IMR-90 (cell line): ENCODE results near the gene PIM3. TPM values are rescaled to one million over a fixed set of nuclear protein-coding genes. Genes with fewer than 3 reads are reported as not detected.

Experiments
- ATAC-seq: fragments of 200-7000 bp; cut with Tn5 transposase; 2 replicates; pipeline ENCODE4 v1.9.1; 2020; ENCODE audit warnings: low read depth, mild to moderate bottlenecking, moderate library complexity
- BruUV-seq: library from RNA; stranded (reverse); fragments of 400-500 nt; replicated peaks from 2 replicates; lab custom pipeline; 2021; lab: Mats Ljungman, UMichigan
- CTCF ChIA-PET: fragments of 300-600 bp; formaldehyde crosslinking; extraction: SDS; loops from one replicate; lab custom pipeline; 2021; ENCODE audit warnings: antibody characterized with exemption; lab: Yijun Ruan, JAX
- POLR2A ChIA-PET: fragments of 300-600 bp; sonication (Branson Sonifier 250); formaldehyde crosslinking; loops from one replicate; lab custom pipeline; 2022; ENCODE audit warnings: antibody characterized with exemption; ENCODE audit not compliant: unreplicated experiment; lab: Charles Lee
- DNase-seq: peaks from one replicate; pipeline ENCODE4 v3.0.0; 2013
- H2AFZ ChIP-seq: replicated peaks from 2 replicates; pipeline ENCODE3; 2013; ENCODE audit warnings: low read length, mild to moderate bottlenecking; ENCODE audit not compliant: poor library complexity
- H2AK5ac ChIP-seq: 2 replicates; pipeline ENCODE4 v1.6.1; 2013; ENCODE audit warnings: low read depth, low read length, inconsistent platforms
- H2AK9ac ChIP-seq: replicated peaks from 2 replicates; pipeline ENCODE3; 2013; ENCODE audit warnings: mild to moderate bottlenecking, low read depth, low read length, moderate library complexity; ENCODE audit not compliant: poor library complexity
- H2BK120ac ChIP-seq: 2 replicates; pipeline ENCODE4 v1.6.1; 2013; ENCODE audit warnings: low read depth, low read length, inconsistent platforms
- H2BK15ac ChIP-seq: 3 replicates; pipeline ENCODE4 v1.6.1; 2013; ENCODE audit warnings: low read depth, low read length, inconsistent platforms
- H2BK20ac ChIP-seq: 2 replicates; pipeline ENCODE4 v1.6.1; 2013; ENCODE audit warnings: low read depth, mild to moderate bottlenecking, inconsistent platforms, low read length, moderate library complexity
- H2BK5ac ChIP-seq: 2 replicates; pipeline ENCODE4 v1.6.1; 2013; ENCODE audit warnings: mild to moderate bottlenecking, low read depth, low read length, inconsistent platforms; ENCODE audit not compliant: poor library complexity, severe bottlenecking
- H3K14ac ChIP-seq: replicated peaks from 2 replicates; pipeline ENCODE4 v1.6.1; 2013; ENCODE audit warnings: low read depth, low read length, inconsistent platforms
- H3K18ac ChIP-seq: 2 replicates; pipeline ENCODE4 v1.6.1; 2013; ENCODE audit warnings: low read depth, low read length, control low read depth
- H3K23ac ChIP-seq: 2 replicates; pipeline ENCODE4 v1.6.1; 2013; ENCODE audit warnings: low read depth, low read length, inconsistent platforms
- H3K27ac ChIP-seq: 2 replicates; pipeline ENCODE4 v1.5.1; 2013; ENCODE audit warnings: mild to moderate bottlenecking, control low read depth, low read length; ENCODE audit not compliant: insufficient read depth
- H3K27me3 ChIP-seq: 2 replicates; pipeline ENCODE4 v1.6.1; 2013; ENCODE audit warnings: low read length; ENCODE audit not compliant: control insufficient read depth, insufficient read depth
- H3K36me3 ChIP-seq: 2 replicates; pipeline ENCODE4 v1.6.1; 2013; ENCODE audit warnings: low read length, mixed read lengths; ENCODE audit not compliant: control insufficient read depth, insufficient read depth
- H3K4ac ChIP-seq: 2 replicates; pipeline ENCODE4 v1.6.1; 2013; ENCODE audit warnings: low read depth, low read length, inconsistent platforms
- H3K4me1 ChIP-seq: 2 replicates; pipeline ENCODE4 v1.6.1; 2013; ENCODE audit warnings: low read length, mixed read lengths; ENCODE audit not compliant: control insufficient read depth, insufficient read depth
- H3K4me2 ChIP-seq: 2 replicates; pipeline ENCODE4 v1.6.1; 2013; ENCODE audit warnings: low read depth, mild to moderate bottlenecking, control low read depth, low read length, moderate library complexity
- H3K4me3 ChIP-seq: 2 replicates; pipeline ENCODE4 v1.5.1; 2013; ENCODE audit warnings: low read depth, mild to moderate bottlenecking, control low read depth, low read length, moderate library complexity; ENCODE audit not compliant: insufficient read depth
- H3K56ac ChIP-seq: 2 replicates; pipeline ENCODE4 v1.6.1; 2013; ENCODE audit warnings: low read length, inconsistent platforms; ENCODE audit not compliant: insufficient read depth; ENCODE audit errors: extremely low read depth
- H3K79me1 ChIP-seq, 2 experiments: 2 replicates each; pipeline ENCODE4 v1.6.1; 2013; ENCODE audit warnings: low read length in 2 of 2, inconsistent platforms in 1 of 2, low read depth in 1 of 2
- H3K9ac ChIP-seq: 2 replicates; pipeline ENCODE4 v1.6.1; 2013; ENCODE audit warnings: low read depth, low read length, control low read depth
- H3K9me1 ChIP-seq: 2 replicates; pipeline ENCODE4 v1.6.1; 2013; ENCODE audit warnings: low read length, inconsistent platforms; ENCODE audit not compliant: insufficient read depth
- H3K9me3 ChIP-seq: 2 replicates; pipeline ENCODE4 v1.6.1; 2013; ENCODE audit warnings: low read length; ENCODE audit not compliant: control insufficient read depth, insufficient read depth
- H4K20me1 ChIP-seq: 2 replicates; pipeline ENCODE4 v1.6.1; 2013; ENCODE audit warnings: low read length, inconsistent platforms; ENCODE audit not compliant: insufficient read depth
- H4K5ac ChIP-seq: 2 replicates; pipeline ENCODE4 v1.6.1; 2013; ENCODE audit warnings: mild to moderate bottlenecking, low read depth, low read length, control low read depth
- H4K8ac ChIP-seq, 2 experiments: 2 replicates each; pipeline ENCODE4 v1.6.1; 2013; ENCODE audit warnings: low read depth in 2 of 2, low read length in 2 of 2, control low read depth in 1 of 2, inconsistent platforms in 1 of 2
- H4K91ac ChIP-seq: 2 replicates; pipeline ENCODE4 v1.6.1; 2013; ENCODE audit warnings: low read depth, low read length, inconsistent platforms; ENCODE audit not compliant: insufficient read depth
- CEBPB ChIP-seq: IDR thresholded peaks from 2 replicates; pipeline ENCODE4 v1.6.1; 2012; ENCODE audit warnings: low read depth, low read length, improper control_type of control experiment
- CHD1 ChIP-seq: IDR thresholded peaks from 2 replicates; pipeline ENCODE4 v1.6.1; 2012; ENCODE audit warnings: low read depth, low read length, improper control_type of control experiment
- MAFK ChIP-seq: IDR thresholded peaks from 2 replicates; pipeline ENCODE4 v1.6.1; 2012; ENCODE audit warnings: low read depth, low read length, improper control_type of control experiment
- MAZ ChIP-seq: IDR thresholded peaks from 2 replicates; pipeline ENCODE4 v1.6.1; 2012; ENCODE audit warnings: low read depth, mild to moderate bottlenecking, low read length, improper control_type of control experiment, moderate library complexity, borderline replicate concordance
- MXI1 ChIP-seq: IDR thresholded peaks from 2 replicates; pipeline ENCODE4 v1.6.1; 2012; ENCODE audit warnings: low read depth, mild to moderate bottlenecking, low read length, moderate library complexity, borderline replicate concordance
- POLR2A ChIP-seq: IDR thresholded peaks from 2 replicates; pipeline ENCODE4 v1.6.1; 2012; ENCODE audit warnings: mild to moderate bottlenecking, low read depth, low read length
- RAD21 ChIP-seq: IDR thresholded peaks from 2 replicates; pipeline ENCODE4 v1.6.1; 2012; ENCODE audit warnings: low read length, improper control_type of control experiment
- RFX5 ChIP-seq: IDR thresholded peaks from 2 replicates; pipeline ENCODE4 v1.8.0; 2012; ENCODE audit warnings: low read depth, mild to moderate bottlenecking, low read length, moderate library complexity
- SMC3 ChIP-seq: fragments of 150-350 bp; IDR thresholded peaks from 2 replicates; pipeline ENCODE4 v1.6.1; 2016; ENCODE audit warnings: low read depth, mild to moderate bottlenecking, antibody characterized with exemption, low read length, moderate library complexity
- WGBS, 2 experiments: methylation state at CpG; one replicate each; pipeline versions ENCODE4 v1.1.5 to v1.1.7; 2013; ENCODE audit warnings: missing lambda C conversion rate in 2 of 2; ENCODE audit not compliant: insufficient read length in 1 of 2; ENCODE audit errors: extremely low coverage in 2 of 2; 5-methylcytosine and 5-hydroxymethylcytosine counted together
- dilution Hi-C: fragments of 300-500 bp; cut with HindIII; formaldehyde crosslinking; loops from one replicate; pipeline ENCODE4 v1.14.3; 2018; ENCODE audit warnings: low sequenced_read_pairs; ENCODE audit not compliant: unreplicated experiment
- in situ Hi-C: fragments of 300-500 bp; cut with MboI; formaldehyde crosslinking; loops from 3 replicates; pipeline ENCODE4 v1.14.3; 2019; ENCODE audit warnings: low sequenced_read_pairs, inconsistent platforms, mixed read lengths
- intact Hi-C: fragments of 100-400 bp; cut with micrococcal nuclease; formaldehyde crosslinking; loops from 2 replicates; pipeline ENCODE4 v1.10.0; 2022
- polyA plus RNA-seq, 3 experiments: library from polyadenylated mRNA; depleted of rRNA; stranded (reverse); fragments of >200 nt; gene quantifications; 2 replicates each; pipeline ENCODE4 v1.2.3, GENCODE V29; 2012; ENCODE audit warnings: low replicate concordance in 1 of 3
- total RNA-seq: library from RNA; depleted of rRNA; stranded (reverse); fragments of >200 nt; gene quantifications from 2 replicates; pipeline ENCODE4 v1.2.3, GENCODE V29; 2012
- TF ChIP-seq, protein P1 (sequence below): fragments of 150-350 bp; IDR thresholded peaks from 2 replicates; pipeline ENCODE4 v1.6.1; 2016; ENCODE audit warnings: low read depth, mild to moderate bottlenecking, low read length, moderate library complexity, borderline replicate concordance
- TF ChIP-seq, protein P2 (sequence below): fragments of 150-350 bp; IDR thresholded peaks from 2 replicates; pipeline ENCODE4 v1.6.1; 2017; ENCODE audit warnings: mild to moderate bottlenecking, antibody characterized with exemption, low read length, low read depth
- TF ChIP-seq, protein P3 (sequence below): conservative IDR thresholded peaks from 2 replicates; pipeline ENCODE4 v1.5.1; 2012; ENCODE audit warnings: mild to moderate bottlenecking, low read depth, low read length, improper control_type of control experiment

PIM3 gene
- total and polyA plus RNA-seq, 2 of the 4 experiments (the other 2 are of a cell fraction) = 8.6 to 24.7 TPM

DNA sequence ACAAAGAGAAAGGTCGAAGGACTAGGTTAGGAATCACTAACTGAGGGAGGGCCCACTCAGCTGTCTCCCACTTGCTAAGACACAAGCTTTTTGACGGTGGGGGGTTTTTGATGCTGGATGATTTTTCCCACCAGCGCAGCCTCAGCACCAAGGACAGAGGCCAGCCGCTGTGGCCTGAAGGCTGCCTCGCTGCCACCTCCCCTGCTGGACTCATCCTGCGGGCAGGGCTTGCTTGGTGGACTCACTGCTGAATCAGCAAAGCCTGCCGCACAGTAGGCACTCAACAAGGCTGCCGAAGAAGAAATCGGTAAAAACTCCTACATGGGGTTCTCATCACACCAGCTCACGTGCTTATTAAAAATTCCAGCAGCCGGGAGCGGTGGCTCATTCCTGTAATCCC lies 45.0 kb upstream of the PIM3 start:
- no peaks in the 10 kb centered on the region for H3K9me1 ChIP-seq
- H3K79me1 ChIP-seq = peaks cover 31 to 37% of the 10 kb centered on the region in 2 experiments
- H4K20me1 ChIP-seq = no peaks in the 10 kb centered on the region; the same call in 1 of the 2 replicates
- no peak overlapping the region for H3K23ac ChIP-seq
- no peak overlapping the region for H2BK120ac ChIP-seq
- H2BK15ac ChIP-seq = no peak overlapping the region
- H3K9ac ChIP-seq = no peak overlapping the region
- no peak overlapping the region for H4K91ac ChIP-seq
- dilution Hi-C loops (no loop called here), intact Hi-C loops (no loop called here), in situ Hi-C loops (loop anchor here (10.0 to 25.0 kb wide), 2 partner anchors 51 to 103 kb away; no protein-coding TSS in a partner anchor)
- H4K8ac ChIP-seq = no peak overlapping the region
- H3K56ac ChIP-seq = no peak overlapping the region
- H3K9me3 ChIP-seq = no peaks in the 10 kb centered on the region
- no peak overlapping the region for H2BK20ac ChIP-seq
- H2AK9ac ChIP-seq = no peak overlapping the region
- ATAC-seq (no peak), DNase-seq (no peak)
- no peak overlapping the region for H3K4ac ChIP-seq
- H3K4me3 ChIP-seq = no peak overlapping the region
- H2AK5ac ChIP-seq = no peak overlapping the region
- no peak overlapping the region for H3K18ac ChIP-seq
- no peak overlapping the region for H3K27ac ChIP-seq
- CTCF ChIA-PET = no interaction called here
- H3K4me2 ChIP-seq = no peak overlapping the region
- no peak for TF ChIP-seq CEBPB
- TF ChIP-seq, protein P1, sequence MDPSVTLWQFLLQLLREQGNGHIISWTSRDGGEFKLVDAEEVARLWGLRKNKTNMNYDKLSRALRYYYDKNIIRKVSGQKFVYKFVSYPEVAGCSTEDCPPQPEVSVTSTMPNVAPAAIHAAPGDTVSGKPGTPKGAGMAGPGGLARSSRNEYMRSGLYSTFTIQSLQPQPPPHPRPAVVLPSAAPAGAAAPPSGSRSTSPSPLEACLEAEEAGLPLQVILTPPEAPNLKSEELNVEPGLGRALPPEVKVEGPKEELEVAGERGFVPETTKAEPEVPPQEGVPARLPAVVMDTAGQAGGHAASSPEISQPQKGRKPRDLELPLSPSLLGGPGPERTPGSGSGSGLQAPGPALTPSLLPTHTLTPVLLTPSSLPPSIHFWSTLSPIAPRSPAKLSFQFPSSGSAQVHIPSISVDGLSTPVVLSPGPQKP = no peak
- no peak for TF ChIP-seq SMC3
- TF ChIP-seq, protein P2, sequence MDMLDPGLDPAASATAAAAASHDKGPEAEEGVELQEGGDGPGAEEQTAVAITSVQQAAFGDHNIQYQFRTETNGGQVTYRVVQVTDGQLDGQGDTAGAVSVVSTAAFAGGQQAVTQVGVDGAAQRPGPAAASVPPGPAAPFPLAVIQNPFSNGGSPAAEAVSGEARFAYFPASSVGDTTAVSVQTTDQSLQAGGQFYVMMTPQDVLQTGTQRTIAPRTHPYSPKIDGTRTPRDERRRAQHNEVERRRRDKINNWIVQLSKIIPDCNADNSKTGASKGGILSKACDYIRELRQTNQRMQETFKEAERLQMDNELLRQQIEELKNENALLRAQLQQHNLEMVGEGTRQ = no peak
- TF ChIP-seq CHD1 = no peak
- no peak for TF ChIP-seq RFX5
- no peak for TF ChIP-seq MAZ
- TF ChIP-seq POLR2A = no peak
- TF ChIP-seq MAFK = no peak
- TF ChIP-seq, protein P3, sequence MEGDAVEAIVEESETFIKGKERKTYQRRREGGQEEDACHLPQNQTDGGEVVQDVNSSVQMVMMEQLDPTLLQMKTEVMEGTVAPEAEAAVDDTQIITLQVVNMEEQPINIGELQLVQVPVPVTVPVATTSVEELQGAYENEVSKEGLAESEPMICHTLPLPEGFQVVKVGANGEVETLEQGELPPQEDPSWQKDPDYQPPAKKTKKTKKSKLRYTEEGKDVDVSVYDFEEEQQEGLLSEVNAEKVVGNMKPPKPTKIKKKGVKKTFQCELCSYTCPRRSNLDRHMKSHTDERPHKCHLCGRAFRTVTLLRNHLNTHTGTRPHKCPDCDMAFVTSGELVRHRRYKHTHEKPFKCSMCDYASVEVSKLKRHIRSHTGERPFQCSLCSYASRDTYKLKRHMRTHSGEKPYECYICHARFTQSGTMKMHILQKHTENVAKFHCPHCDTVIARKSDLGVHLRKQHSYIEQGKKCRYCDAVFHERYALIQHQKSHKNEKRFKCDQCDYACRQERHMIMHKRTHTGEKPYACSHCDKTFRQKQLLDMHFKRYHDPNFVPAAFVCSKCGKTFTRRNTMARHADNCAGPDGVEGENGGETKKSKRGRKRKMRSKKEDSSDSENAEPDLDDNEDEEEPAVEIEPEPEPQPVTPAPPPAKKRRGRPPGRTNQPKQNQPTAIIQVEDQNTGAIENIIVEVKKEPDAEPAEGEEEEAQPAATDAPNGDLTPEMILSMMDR = no peak
- no peak for TF ChIP-seq MXI1
- no peak for TF ChIP-seq RAD21
- H3K36me3 ChIP-seq = peaks cover 20% of the 10 kb centered on the region
- H3K14ac ChIP-seq = no peak overlapping the region
- POLR2A ChIA-PET = no interaction called here
- H2AFZ ChIP-seq = no peak overlapping the region
- no peaks in the 10 kb centered on the region for H3K27me3 ChIP-seq
- 86% methylated on average over 8 of the region's 12 CpGs; no CpG with 5 or more reads in 1 of the 2 experiments for WGBS, 2 experiments
- BruUV-seq = no TSS peak
- H3K4me1 ChIP-seq = peaks cover 8% of the 10 kb centered on the region
- H2BK5ac ChIP-seq = no peak overlapping the region
- H4K5ac ChIP-seq = no peak overlapping the region
